C4-2B (cell line): ENCODE data around the gene JPT2.

ENCODE experiments used
- H3K27ac ChIP-seq: fragments of 450-650 bp; 2 replicates; pipeline ENCODE4 v1.5.1; 2017
- ZFX ChIP-seq: fragments of 450-650 bp; IDR thresholded peaks from 2 replicates; pipeline ENCODE4 v1.6.1; 2017
- TF ChIP-seq, protein P1 (sequence below): fragments of 450-650 bp; conservative IDR thresholded peaks from 2 replicates; pipeline ENCODE4 v1.5.1; 2017; ENCODE audit warnings: mild to moderate bottlenecking

JPT2 gene

DNA sequence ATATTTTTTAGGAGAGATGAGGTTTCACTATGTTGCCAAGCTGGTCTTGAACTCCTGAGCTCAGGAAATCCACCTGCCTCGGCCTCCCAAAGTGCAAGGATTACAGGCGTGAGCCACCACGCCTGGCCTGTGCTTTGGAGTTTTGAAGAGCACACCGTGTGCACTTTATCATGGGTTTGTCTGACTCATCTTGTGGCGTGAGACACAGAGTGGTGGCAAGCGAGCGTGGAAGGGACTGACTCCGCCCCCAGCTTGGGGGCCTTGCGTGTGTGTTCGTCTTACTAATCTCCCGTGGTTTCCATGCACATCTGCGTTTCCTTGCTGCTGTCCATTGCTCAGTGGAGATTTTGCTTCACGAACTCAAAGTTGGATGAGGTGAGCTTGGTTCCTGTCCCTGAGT is 43.0 kb upstream of the JPT2 start:
- no peak overlapping the region for H3K27ac ChIP-seq
- TF ChIP-seq, protein P1, sequence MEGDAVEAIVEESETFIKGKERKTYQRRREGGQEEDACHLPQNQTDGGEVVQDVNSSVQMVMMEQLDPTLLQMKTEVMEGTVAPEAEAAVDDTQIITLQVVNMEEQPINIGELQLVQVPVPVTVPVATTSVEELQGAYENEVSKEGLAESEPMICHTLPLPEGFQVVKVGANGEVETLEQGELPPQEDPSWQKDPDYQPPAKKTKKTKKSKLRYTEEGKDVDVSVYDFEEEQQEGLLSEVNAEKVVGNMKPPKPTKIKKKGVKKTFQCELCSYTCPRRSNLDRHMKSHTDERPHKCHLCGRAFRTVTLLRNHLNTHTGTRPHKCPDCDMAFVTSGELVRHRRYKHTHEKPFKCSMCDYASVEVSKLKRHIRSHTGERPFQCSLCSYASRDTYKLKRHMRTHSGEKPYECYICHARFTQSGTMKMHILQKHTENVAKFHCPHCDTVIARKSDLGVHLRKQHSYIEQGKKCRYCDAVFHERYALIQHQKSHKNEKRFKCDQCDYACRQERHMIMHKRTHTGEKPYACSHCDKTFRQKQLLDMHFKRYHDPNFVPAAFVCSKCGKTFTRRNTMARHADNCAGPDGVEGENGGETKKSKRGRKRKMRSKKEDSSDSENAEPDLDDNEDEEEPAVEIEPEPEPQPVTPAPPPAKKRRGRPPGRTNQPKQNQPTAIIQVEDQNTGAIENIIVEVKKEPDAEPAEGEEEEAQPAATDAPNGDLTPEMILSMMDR: no peak
- no peak for TF ChIP-seq ZFX

DNA sequence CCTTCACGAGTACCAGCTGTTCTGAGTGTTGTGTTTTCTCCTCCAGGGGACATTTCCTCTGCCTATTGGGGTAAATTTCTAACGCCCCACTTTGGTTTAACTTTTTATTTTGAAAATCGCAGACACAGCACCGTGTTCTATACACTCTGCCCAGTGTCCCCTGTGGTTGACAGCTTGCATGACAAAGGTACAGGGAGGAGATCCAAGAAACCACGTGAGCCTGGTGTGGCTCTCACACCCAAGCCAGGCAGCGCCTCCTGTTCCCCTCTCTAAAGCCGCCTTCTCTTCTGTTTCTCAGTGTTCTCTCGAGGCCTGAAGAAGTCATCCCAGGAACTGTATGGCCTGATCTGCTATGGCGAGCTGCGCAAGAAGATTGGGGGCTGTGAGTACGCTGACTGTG is 40.6 kb upstream of the JPT2 start:
- TF ChIP-seq, protein P1: no peak
- no peak for TF ChIP-seq ZFX
- no peak overlapping the region for H3K27ac ChIP-seq

DNA sequence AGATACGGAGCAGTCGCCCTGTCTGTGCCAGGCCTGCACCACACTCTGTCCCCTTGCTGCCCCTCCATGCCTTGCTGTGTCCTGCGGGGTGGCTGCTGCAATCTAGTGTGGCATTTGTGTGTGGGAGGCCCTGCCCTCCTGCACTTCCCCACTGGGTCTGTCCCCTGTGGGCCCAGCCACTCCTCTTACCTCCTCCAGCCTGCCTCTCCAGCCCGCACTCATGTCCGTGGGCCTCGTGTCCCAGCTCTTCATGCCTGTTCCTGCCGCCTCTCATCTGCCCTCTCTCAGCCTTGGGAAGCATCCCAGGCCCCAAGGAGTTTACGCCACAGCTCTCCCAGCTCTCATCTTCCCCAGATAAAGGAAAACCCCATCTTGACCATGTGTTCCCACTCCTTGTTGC is 39.3 kb upstream of the JPT2 start:
- TF ChIP-seq, protein P1: no peak
- no peak for TF ChIP-seq ZFX
- no peak overlapping the region for H3K27ac ChIP-seq

DNA sequence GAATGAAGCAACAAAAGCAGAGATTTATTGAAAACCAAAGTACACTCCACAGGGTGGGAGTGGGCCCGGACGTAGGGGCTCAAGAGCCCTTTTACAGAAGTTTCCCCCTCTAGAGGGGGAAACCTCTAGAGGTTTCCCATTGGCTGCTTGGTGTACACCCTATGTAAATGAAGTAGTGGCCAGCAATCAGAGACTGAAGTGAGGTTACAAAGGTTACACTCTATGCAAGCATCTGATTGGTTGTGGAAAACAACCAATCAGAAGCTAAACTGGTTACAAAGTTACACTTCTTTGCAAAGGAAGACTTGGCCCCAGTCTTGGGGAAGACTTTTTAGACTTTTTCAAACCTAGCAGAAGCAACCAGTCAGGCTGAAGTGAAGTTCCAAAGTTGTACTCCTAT is 38.8 kb upstream of the JPT2 start:
- H3K27ac ChIP-seq: no peak overlapping the region

DNA sequence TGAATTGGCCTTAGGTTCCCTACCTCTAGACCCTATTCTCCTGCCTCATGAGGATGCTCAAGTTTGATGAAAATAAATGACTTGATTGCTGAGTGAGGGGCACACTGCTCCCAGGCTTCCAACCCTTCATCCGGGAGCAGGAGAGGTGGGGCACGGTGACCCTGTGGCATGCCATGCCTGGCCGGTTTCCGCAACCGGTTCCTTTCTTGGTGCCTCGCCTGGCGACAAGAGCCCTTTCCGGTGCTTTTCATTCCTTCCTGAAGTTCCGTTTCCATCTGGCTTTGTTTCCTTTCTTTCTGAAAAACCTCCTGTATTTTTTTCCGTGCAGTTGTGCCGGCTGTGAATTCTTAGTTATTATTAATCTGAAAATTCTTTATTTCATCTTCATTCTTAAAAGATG is 38.2 kb upstream of the JPT2 start:
- no peak for TF ChIP-seq ZFX
- TF ChIP-seq, protein P1: no peak
- no peak overlapping the region for H3K27ac ChIP-seq

More for the DNA sequence above, 38.8 kb upstream of the JPT2 start:
- no peak for TF ChIP-seq ZFX
- TF ChIP-seq, protein P1: no peak

DNA sequence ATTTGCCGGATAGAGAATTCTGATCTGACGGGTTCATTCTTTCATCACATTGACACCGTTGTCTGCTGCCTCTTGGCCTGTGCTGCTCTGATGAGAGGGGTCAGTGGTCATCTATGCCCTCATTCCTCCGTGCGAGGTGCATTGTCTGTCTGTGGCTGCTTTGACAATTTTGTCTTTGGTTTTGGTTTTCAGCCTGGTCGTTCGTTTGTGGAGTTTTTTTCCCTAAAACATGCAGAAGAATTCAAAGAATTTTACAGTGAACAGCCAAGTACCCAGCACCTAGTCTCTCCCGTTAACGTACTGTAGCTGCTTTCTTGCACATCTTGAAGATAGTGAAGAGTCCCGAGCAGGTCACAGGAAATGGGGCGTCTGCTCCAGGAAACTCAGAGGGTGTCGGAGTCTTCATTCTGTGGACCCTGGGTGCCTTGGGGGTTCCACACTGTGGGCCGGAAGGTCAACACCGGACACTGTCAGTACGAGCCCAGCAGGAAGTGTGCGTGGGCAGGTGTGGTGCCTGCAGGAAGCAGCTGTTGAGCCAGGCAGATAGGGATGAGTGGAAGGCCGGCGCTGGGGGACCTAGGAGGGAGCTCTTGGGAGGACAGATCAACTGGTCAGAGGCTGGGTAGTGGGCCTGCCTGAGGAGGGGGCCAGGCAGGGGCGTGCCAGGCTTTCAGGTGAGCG is 37.7 kb upstream of the JPT2 start:
- H3K27ac ChIP-seq: no peak overlapping the region
- no peak for TF ChIP-seq ZFX
- TF ChIP-seq, protein P1: no peak

DNA sequence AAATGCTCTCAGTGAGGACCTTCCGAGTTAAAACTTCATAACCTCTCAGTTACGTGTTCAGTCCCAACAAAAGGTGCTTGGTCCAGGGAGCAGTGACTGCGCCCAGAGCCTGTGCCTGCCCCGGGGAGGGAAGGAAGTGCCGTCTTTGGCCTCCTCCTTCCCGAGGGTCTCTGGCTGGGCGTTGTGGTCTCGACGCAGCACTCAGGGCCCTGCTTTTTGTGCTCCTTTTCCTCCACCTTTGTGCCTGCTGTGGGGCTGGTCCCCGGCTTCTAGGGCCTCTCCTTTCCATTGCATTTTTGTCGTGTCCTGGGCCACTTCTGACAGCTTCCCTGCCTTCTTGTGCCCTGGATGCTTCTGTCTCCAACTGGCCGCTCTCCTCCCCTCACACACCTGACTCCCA is 36.8 kb upstream of the JPT2 start:
- peak overlapping the region; percentile 45; the same call in 1 of the 2 replicates for H3K27ac ChIP-seq
- TF ChIP-seq, protein P1: no peak
- TF ChIP-seq ZFX: no peak
